Ishikawa (cell line): ENCODE measurements around the gene DDX39A.

Source experiments
- FOXM1 ChIP-seq: IDR thresholded peaks from 2 replicates; pipeline ENCODE4 v1.6.1; 2012; ENCODE audit warnings: low read depth, borderline replicate concordance
- TF ChIP-seq, protein P1 (sequence below): IDR thresholded peaks from 2 replicates; pipeline ENCODE4 v1.6.1; 2012; ENCODE audit warnings: low read depth, mild to moderate bottlenecking

DNA sequence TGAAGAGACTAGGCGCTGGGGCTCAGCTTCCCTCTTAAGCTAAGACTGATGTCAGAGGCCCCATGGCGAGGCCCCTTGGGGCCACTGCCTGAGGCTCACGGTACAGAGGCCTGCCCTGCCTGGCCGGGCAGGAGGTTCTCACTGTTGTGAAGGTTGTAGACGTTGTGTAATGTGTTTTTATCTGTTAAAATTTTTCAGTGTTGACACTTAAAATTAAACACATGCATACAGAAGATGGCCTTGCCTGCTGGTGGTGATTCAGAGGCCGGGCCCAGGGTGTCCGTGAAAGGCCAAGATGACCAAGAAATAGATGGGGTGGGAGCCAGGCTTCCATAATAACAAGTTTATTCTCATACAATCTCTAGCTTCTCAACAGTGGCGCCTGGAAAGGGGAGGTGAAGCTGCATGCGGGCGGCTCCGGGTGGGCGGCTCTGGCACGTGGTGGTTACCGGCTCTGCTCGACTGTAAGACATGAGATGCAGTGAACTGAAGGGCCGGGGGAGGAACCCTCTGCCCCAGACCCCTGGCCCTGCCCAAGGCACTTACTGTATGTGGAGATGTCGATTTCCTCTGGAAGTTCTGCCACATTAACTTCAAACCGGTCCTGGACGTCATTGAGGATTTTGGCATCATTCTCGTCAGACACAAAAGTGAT is 10.5 kb downstream of the DDX39A start:
- TF ChIP-seq, protein P1, sequence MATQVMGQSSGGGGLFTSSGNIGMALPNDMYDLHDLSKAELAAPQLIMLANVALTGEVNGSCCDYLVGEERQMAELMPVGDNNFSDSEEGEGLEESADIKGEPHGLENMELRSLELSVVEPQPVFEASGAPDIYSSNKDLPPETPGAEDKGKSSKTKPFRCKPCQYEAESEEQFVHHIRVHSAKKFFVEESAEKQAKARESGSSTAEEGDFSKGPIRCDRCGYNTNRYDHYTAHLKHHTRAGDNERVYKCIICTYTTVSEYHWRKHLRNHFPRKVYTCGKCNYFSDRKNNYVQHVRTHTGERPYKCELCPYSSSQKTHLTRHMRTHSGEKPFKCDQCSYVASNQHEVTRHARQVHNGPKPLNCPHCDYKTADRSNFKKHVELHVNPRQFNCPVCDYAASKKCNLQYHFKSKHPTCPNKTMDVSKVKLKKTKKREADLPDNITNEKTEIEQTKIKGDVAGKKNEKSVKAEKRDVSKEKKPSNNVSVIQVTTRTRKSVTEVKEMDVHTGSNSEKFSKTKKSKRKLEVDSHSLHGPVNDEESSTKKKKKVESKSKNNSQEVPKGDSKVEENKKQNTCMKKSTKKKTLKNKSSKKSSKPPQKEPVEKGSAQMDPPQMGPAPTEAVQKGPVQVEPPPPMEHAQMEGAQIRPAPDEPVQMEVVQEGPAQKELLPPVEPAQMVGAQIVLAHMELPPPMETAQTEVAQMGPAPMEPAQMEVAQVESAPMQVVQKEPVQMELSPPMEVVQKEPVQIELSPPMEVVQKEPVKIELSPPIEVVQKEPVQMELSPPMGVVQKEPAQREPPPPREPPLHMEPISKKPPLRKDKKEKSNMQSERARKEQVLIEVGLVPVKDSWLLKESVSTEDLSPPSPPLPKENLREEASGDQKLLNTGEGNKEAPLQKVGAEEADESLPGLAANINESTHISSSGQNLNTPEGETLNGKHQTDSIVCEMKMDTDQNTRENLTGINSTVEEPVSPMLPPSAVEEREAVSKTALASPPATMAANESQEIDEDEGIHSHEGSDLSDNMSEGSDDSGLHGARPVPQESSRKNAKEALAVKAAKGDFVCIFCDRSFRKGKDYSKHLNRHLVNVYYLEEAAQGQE, result no peak
- no peak for TF ChIP-seq FOXM1
